Measurements from ENCODE around the gene PML. TPM values are rescaled to one million over a fixed set of nuclear protein-coding genes. Genes with fewer than 3 reads are reported as not detected.
"Not testable (repeated sequence)": the region's sequence is repeated elsewhere in the genome, so short reads cannot be mapped to it uniquely, and the experiment has no call there.

The PML gene
- total RNA-seq, 1 experiment from 2014 or later: 21.5 TPM

DNA sequence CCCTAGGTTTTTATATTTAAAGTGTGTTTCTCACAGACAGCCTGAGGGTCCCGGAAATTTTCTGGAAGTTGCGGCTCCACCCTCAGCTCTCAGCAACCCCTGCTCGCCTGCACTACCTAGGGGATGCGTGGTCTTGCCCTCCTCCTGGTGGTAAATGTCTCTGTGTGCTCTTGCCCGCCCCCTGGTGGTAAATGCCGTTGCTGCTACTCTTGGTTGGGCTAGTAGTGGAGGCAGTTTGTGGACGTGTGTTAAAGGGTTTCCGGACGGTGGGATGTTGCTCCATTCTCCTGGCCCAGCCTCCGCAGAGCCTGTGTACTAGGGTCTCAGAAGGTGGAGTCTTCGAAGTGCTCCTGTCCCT, 29.8 kb upstream of the PML start:
- H4K20me1 ChIP-seq (ENCODE audit: insufficient read depth, low read depth, low read length): no peaks in the 10 kb centered on the region
- H3K9me2 ChIP-seq (replicated peaks; ENCODE audit: insufficient read depth, low read length): no peaks in the 10 kb centered on the region
- H3K4me2 ChIP-seq (ENCODE audit: low read depth, low read length, poor library complexity, severe bottlenecking): peak overlapping the region; percentile 46
- H3K36me3 ChIP-seq (ENCODE audit: insufficient read depth, low read length): no peaks in the 10 kb centered on the region
- H3K9me3 ChIP-seq (ENCODE audit: low read length): no peaks in the 10 kb centered on the region
- no peaks in the 10 kb centered on the region for H3K79me2 ChIP-seq (ENCODE audit: low read length)
- peaks cover 20% of the 10 kb centered on the region for H3K4me1 ChIP-seq (ENCODE audit: low read length)
- H3K27ac ChIP-seq (ENCODE audit: low read length): no peak overlapping the region
- H2AFZ ChIP-seq (ENCODE audit: low read length): peak overlapping the region; percentile 86
- H3K4me3 ChIP-seq (ENCODE audit: low read length): peak overlapping the region; percentile 25; the same call in 1 of the 2 replicates
- DNase-seq: peak; percentile 94
- no peak overlapping the region for H3K9ac ChIP-seq (ENCODE audit: low read length)
- H3K27me3 ChIP-seq (ENCODE audit: low read length): no peaks in the 10 kb centered on the region

DNA sequence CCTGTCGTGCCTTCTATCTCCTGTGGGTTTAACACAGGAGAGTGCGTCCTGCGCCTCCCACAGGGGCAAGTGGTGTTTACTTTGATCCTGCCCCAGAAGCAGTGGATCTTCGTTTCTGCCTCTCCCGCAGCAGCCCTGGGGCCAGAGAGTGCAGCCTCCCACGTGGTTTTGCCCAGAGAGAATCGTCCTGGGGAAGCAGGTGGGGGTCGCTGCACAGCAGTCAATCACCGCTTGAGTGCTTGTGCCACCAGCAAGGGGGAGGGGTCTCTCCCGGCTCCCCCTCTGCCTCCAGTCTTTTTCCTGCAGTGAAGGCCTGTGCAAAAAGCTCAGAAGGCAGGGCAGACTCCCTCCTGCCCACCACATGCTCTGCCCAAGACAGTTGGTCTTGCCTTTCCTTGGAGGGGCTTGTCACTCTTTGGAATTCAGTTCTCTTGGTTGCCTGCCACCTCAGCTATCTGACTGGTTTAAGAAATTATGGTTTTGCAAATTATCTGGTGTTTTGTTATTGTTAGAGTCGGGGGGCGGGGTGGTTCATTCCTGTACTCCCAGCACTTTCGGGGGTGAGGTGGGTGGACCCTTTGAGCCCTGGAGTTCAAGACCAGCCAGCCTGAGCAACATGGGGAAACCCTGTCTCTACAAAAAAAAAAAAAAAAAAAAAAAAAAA, 29.3 kb upstream of the PML start:
- peak overlapping the region; percentile 25; the same call in 1 of the 2 replicates for H3K4me3 ChIP-seq (ENCODE audit: low read length)
- no peaks in the 10 kb centered on the region for H3K9me3 ChIP-seq (ENCODE audit: low read length)
- no peaks in the 10 kb centered on the region for H3K9me2 ChIP-seq (replicated peaks; ENCODE audit: insufficient read depth, low read length)
- no peaks in the 10 kb centered on the region for H4K20me1 ChIP-seq (ENCODE audit: insufficient read depth, low read depth, low read length)
- DNase-seq: no peak
- H3K79me2 ChIP-seq (ENCODE audit: low read length): no peaks in the 10 kb centered on the region
- no peak overlapping the region for H3K9ac ChIP-seq (ENCODE audit: low read length)
- H3K36me3 ChIP-seq (ENCODE audit: insufficient read depth, low read length): no peaks in the 10 kb centered on the region
- peaks cover 20% of the 10 kb centered on the region for H3K4me1 ChIP-seq (ENCODE audit: low read length)
- peak overlapping the region; percentile 46 for H3K4me2 ChIP-seq (ENCODE audit: low read depth, low read length, poor library complexity, severe bottlenecking)
- no peaks in the 10 kb centered on the region for H3K27me3 ChIP-seq (ENCODE audit: low read length)
- H3K27ac ChIP-seq (ENCODE audit: low read length): no peak overlapping the region
- H2AFZ ChIP-seq (ENCODE audit: low read length): peak overlapping the region; percentile 86

DNA sequence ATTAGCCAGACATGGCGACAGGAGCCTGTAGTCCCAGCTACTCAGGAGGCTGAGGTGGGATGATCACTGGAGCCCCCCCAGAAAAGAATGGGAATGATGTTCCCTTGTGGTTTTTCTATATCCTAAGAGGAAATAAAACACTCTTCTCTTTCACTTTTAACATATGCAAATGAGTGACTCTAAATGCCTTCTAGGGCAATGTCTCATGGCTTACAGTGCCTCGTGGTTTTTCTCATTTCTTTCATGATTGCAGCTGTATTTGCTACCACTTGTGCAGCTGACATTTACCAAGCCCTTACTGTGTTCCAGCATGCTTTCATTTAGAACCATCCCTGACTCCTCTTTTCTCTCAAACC, 28.8 kb upstream of the PML start:
- Histone ChIP-seq H3K9me2 (replicated peaks; ENCODE audit: insufficient read depth, low read length) (no peaks in the 10 kb centered on the region), H3K4me3 (ENCODE audit: low read length) (no peak overlapping the region), H4K20me1 (ENCODE audit: insufficient read depth, low read depth, low read length) (no peaks in the 10 kb centered on the region), H3K27me3 (ENCODE audit: low read length) (no peaks in the 10 kb centered on the region), H3K4me1 (ENCODE audit: low read length) (peaks cover 20% of the 10 kb centered on the region), H3K79me2 (ENCODE audit: low read length) (no peaks in the 10 kb centered on the region), H3K9ac (ENCODE audit: low read length) (no peak overlapping the region), H2AFZ (ENCODE audit: low read length) (no peak overlapping the region), H3K27ac (ENCODE audit: low read length) (no peak overlapping the region), H3K4me2 (ENCODE audit: low read depth, low read length, poor library complexity, severe bottlenecking) (peak overlapping the region; percentile 46), H3K36me3 (ENCODE audit: insufficient read depth, low read length) (no peaks in the 10 kb centered on the region), H3K9me3 (ENCODE audit: low read length) (no peaks in the 10 kb centered on the region)
- DNase-seq: peak; percentile 62

DNA sequence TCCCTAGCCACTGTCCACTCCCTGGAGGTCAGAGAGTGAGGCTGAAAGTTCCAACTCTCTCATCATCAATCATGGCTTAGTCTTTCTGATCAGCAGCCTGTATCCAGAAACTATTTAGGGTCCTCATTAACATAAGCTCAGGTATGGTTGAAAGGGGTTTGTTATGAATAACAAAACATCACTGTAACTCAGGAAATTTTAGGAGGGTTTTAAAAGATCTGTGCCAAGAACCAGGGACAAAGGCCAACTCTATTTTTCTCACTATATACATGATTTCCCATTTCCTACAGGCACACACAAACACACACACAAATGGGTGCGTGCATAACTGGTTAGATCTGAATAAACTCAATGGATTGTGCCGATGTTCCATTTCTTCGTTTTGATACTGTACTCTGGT, 26.1 kb upstream of the PML start:
- H3K9ac ChIP-seq (ENCODE audit: low read length): no peak overlapping the region
- H3K27me3 ChIP-seq (ENCODE audit: low read length): no peaks in the 10 kb centered on the region
- DNase-seq: no peak
- H2AFZ ChIP-seq (ENCODE audit: low read length): no peak overlapping the region
- no peaks in the 10 kb centered on the region for H3K9me2 ChIP-seq (replicated peaks; ENCODE audit: insufficient read depth, low read length)
- H3K36me3 ChIP-seq (ENCODE audit: insufficient read depth, low read length): no peaks in the 10 kb centered on the region
- no peaks in the 10 kb centered on the region for H3K9me3 ChIP-seq (ENCODE audit: low read length)
- H4K20me1 ChIP-seq (ENCODE audit: insufficient read depth, low read depth, low read length): no peaks in the 10 kb centered on the region
- peaks cover 22% of the 10 kb centered on the region for H3K4me1 ChIP-seq (ENCODE audit: low read length)
- no peaks in the 10 kb centered on the region for H3K79me2 ChIP-seq (ENCODE audit: low read length)
- no peak overlapping the region for H3K4me2 ChIP-seq (ENCODE audit: low read depth, low read length, poor library complexity, severe bottlenecking)
- no peak overlapping the region for H3K4me3 ChIP-seq (ENCODE audit: low read length)
- no peak overlapping the region for H3K27ac ChIP-seq (ENCODE audit: low read length)

DNA sequence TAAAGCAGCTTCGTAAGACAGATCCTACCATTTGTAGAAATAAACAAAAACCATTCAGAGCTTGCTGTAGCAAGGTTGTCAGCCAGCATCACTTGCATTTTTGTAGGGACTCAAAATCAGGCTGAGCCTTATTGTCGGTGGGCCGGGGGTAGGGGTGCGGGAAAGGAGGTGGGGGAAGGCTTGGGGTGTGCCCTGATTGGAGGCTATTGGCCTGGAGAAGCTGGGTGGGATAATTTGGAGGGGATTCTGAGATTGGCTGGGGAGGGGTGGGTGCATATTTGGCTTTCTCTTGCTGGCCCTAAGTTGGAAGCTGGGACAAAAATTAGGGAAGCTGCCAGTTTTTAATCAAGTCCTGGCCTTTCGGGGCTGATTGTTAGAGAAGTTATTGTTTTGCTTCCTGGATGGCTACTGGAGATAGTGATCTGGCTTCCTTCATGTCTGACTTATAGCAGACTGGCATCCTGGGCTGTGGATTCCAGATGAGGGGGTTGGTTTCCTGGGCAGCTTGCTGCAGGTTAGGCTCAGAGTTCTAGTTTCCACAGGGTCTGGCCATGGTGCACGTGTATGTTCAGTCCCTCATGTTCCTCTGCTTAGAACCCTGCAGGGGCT, 25.3 kb upstream of the PML start:
- Histone ChIP-seq H3K27me3 (ENCODE audit: low read length) (no peaks in the 10 kb centered on the region), H3K9me3 (ENCODE audit: low read length) (no peaks in the 10 kb centered on the region), H3K79me2 (ENCODE audit: low read length) (no peaks in the 10 kb centered on the region), H3K4me1 (ENCODE audit: low read length) (peaks cover 22% of the 10 kb centered on the region), H3K9me2 (replicated peaks; ENCODE audit: insufficient read depth, low read length) (no peaks in the 10 kb centered on the region), H3K4me3 (ENCODE audit: low read length) (no peak overlapping the region), H3K36me3 (ENCODE audit: insufficient read depth, low read length) (no peaks in the 10 kb centered on the region), H3K4me2 (ENCODE audit: low read depth, low read length, poor library complexity, severe bottlenecking) (no peak overlapping the region), H3K9ac (ENCODE audit: low read length) (no peak overlapping the region), H2AFZ (ENCODE audit: low read length) (no peak overlapping the region), H3K27ac (ENCODE audit: low read length) (no peak overlapping the region), H4K20me1 (ENCODE audit: insufficient read depth, low read depth, low read length) (no peaks in the 10 kb centered on the region)
- DNase-seq: no peak

DNA sequence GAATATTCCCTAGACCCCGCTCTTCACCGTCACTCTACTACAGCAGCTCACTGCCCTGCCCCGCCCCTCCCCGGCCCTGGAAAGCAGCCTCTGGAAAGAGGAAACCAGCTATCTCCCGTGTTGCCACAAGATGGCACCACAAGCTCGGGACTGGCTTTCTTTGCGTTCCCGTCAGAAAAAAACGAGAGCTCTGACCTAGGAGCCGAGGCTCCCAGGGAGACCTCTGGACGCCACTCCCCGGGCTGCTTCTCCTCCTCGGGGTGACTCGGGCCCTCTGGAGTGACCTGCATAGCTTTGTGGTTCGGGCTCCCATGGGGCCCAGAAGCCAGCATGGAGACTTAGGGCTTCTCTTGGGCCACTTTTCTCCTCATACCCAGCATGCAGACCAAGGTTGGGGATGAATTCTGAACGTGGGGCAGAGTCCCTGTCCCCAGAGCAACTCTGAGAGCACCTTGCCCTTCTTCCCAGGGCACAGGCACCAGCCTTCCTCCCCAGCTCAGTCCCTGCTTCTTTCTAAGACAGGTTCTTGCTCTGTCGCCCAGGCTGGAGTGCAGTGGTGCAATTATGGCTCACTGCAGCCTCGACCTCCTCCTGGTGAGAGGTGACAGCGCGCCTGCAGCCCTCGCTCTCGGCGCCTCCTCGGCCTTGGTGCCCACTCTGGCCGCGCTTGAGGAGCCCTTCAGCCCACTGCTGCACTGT, 21.4 kb upstream of the PML start:
- peak; percentile 93 for DNase-seq
- Histone ChIP-seq H3K27me3 (ENCODE audit: low read length) (no peaks in the 10 kb centered on the region), H2AFZ (ENCODE audit: low read length) (no peak overlapping the region), H3K27ac (ENCODE audit: low read length) (no peak overlapping the region), H3K36me3 (ENCODE audit: insufficient read depth, low read length) (no peaks in the 10 kb centered on the region), H3K9me2 (replicated peaks; ENCODE audit: insufficient read depth, low read length) (no peaks in the 10 kb centered on the region), H3K4me1 (ENCODE audit: low read length) (peaks cover 2% of the 10 kb centered on the region; the same call in 1 of the 2 replicates), H3K9me3 (ENCODE audit: low read length) (no peaks in the 10 kb centered on the region), H4K20me1 (ENCODE audit: insufficient read depth, low read depth, low read length) (no peaks in the 10 kb centered on the region), H3K9ac (ENCODE audit: low read length) (no peak overlapping the region), H3K79me2 (ENCODE audit: low read length) (no peaks in the 10 kb centered on the region), H3K4me2 (ENCODE audit: low read depth, low read length, poor library complexity, severe bottlenecking) (peak overlapping the region; percentile 27), H3K4me3 (ENCODE audit: low read length) (no peak overlapping the region)

DNA sequence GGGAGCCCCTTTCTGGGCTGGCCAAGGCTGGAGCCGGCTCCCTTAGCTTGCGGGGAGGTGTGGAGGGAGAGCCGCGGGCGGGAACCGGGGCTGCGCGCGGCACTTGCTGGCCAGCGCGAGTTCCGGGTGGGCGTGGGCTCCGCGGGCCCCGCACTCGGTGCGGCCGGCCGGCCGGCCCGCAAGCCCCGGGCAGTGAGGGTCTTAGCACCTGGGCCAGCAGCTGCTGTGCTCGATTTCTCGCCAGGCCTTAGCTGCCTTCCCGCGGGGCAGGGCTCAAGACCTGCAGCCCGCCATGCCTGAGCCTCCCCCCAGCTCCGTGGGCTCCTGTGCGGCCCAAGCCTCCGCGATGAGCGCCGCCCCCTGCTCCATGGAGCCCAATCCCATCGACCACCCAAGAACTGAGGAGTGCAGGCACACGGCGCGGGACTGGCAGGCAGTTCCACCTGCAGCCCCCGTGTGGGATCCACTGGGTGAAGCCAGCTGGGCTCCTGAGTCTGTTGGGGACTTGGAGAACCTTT, 20.8 kb upstream of the PML start:
- not testable (repeated sequence) for H3K4me3 ChIP-seq (ENCODE audit: low read length); H3K9me3 ChIP-seq (ENCODE audit: low read length); H3K9ac ChIP-seq (ENCODE audit: low read length); H2AFZ ChIP-seq (ENCODE audit: low read length); H3K36me3 ChIP-seq (ENCODE audit: insufficient read depth, low read length); H3K4me1 ChIP-seq (ENCODE audit: low read length); H3K79me2 ChIP-seq (ENCODE audit: low read length); H4K20me1 ChIP-seq (ENCODE audit: insufficient read depth, low read depth, low read length); H3K27me3 ChIP-seq (ENCODE audit: low read length); H3K4me2 ChIP-seq (ENCODE audit: low read depth, low read length, poor library complexity, severe bottlenecking); DNase-seq; H3K27ac ChIP-seq (ENCODE audit: low read length); H3K9me2 ChIP-seq (replicated peaks; ENCODE audit: insufficient read depth, low read length)

DNA sequence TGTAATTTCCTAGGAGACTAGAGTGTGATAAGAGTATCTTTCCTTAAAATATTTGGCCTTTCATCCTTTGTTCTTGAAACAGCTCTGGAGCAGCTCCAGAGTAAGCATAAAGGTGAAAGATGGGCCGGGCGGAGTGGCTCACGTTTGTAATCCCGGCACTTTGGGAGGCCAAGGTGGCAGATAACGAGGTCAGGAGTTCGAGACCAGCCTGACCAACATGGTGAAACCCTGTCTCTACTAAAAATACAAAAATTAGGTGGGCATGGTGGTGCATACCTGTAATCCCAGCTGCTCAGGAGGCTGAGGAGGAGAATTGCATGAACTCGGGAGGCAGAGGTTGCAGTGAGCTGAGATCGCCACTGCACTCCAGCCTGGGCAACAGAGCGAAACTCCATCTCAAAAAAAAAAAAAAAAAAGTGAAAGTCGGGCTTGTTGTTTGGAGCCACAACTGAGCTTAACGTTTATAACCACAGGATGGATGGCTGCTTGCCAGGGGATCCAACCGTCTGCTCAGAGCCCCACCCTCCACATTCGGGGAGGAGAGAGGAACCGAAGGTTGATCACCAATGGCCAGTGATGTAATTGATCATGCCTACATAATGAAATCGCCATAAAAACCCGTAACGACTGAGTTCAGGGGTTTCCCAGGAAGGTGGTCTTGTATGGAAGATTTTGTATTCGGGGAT, 18.9 kb upstream of the PML start:
- not testable (repeated sequence) for DNase-seq; H3K27ac ChIP-seq (ENCODE audit: low read length); H3K36me3 ChIP-seq (ENCODE audit: insufficient read depth, low read length); H3K4me3 ChIP-seq (ENCODE audit: low read length); H3K4me2 ChIP-seq (ENCODE audit: low read depth, low read length, poor library complexity, severe bottlenecking); H3K4me1 ChIP-seq (ENCODE audit: low read length); H2AFZ ChIP-seq (ENCODE audit: low read length); H4K20me1 ChIP-seq (ENCODE audit: insufficient read depth, low read depth, low read length); H3K9me2 ChIP-seq (replicated peaks; ENCODE audit: insufficient read depth, low read length); H3K27me3 ChIP-seq (ENCODE audit: low read length); H3K9ac ChIP-seq (ENCODE audit: low read length); H3K9me3 ChIP-seq (ENCODE audit: low read length); H3K79me2 ChIP-seq (ENCODE audit: low read length)

All from Karpas-422 (cell line).